Measurements from ENCODE around the gene TTC19. TPM values are rescaled to one million over a fixed set of nuclear protein-coding genes. Genes with fewer than 3 reads are reported as not detected.

TTC19 gene
- total and polyA plus RNA-seq, 2 donors (not counting 3 experiments of a cell fraction or from before 2014, with no cell fraction given): 7.8 to 32.8 TPM

DNA sequence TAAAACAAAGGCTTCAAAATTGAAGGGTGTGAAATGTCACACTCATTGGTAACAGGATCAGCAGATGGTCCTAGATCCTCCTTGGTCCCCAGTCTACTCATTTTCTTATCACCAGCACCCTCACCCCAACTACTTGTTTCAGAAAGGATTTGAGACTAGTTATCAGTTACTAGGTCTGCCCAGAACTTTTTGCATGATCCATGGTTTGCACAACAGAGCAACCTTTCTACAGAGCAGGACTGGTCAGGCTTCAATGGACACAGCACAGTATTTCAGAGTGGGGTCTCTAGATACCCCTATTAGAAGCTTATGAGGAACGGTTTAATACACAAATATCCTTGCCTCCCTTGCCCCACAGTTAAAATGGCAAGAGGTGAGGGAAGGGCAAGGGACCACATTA lies 25.6 kb downstream of the TTC19 start:
- Histone ChIP-seq H3K4me3 (replicated peaks in 1 of 3; ENCODE audit: insufficient read depth in 1 of 3, low read depth in 1 of 3, low read length in 3 of 3) (no peak overlapping the region), H3K36me3 (ENCODE audit: control insufficient read depth in 2 of 2, extremely low read depth in 1 of 2, insufficient read depth in 2 of 2, low read length in 2 of 2) (peaks cover 22 to 45% of the 10 kb centered on the region in 2 experiments), H3K9me3 (replicated peaks; ENCODE audit: control insufficient read depth, insufficient read depth, low read length) (no peaks in the 10 kb centered on the region), H3K27ac (ENCODE audit: insufficient read depth, low read depth, low read length) (no peak overlapping the region), H3K9me1 (replicated peaks; ENCODE audit: control insufficient read depth, extremely low read depth, insufficient read depth, low read length) (no peaks in the 10 kb centered on the region), H3K4me1 (ENCODE audit: control insufficient read depth, extremely low read depth, insufficient read depth, low read length) (peaks cover 24% of the 10 kb centered on the region), H3K4me2 (ENCODE audit: insufficient read depth, low read length) (no peak overlapping the region), H4K20me1 (replicated peaks; ENCODE audit: control insufficient read depth, extremely low read depth, insufficient read depth, low read length) (no peaks in the 10 kb centered on the region), H3K27me3 (ENCODE audit: control insufficient read depth in 2 of 2, insufficient read depth in 2 of 2, low read length in 2 of 2) (no peaks in the 10 kb centered on the region), H3K9ac (replicated peaks; ENCODE audit: extremely low read depth, insufficient read depth, low read length) (no peak overlapping the region), H3K79me2 (ENCODE audit: control insufficient read depth, insufficient read depth, low read length) (peaks cover 35% of the 10 kb centered on the region), H2AFZ (ENCODE audit: low read depth, low read length) (no peak overlapping the region)
- dilution Hi-C loops (cut with MboI; ENCODE audit: extremely low pct_ligation_motif_present, low sequenced_read_pairs) (no loop called here), intact Hi-C loops (cut with micrococcal nuclease) (loop anchor here (10.0 kb wide), 1 partner anchor 260 kb away; no protein-coding TSS in a partner anchor)
- ChIA-PET POLR2A (no interaction called here), CTCF (interaction anchor here (1.9 kb wide), 1 partner anchor 11 kb away, joined by 7 read pairs; no protein-coding TSS in a partner anchor)
- no TSS peak for BruUV-seq (replicated peaks)
- TF ChIP-seq CTCF (IDR thresholded peaks at IDR 0.05; ENCODE audit: extremely low read depth in 1 of 2, insufficient read depth in 1 of 2, low read depth in 1 of 2, low read length in 2 of 2) (no peak), POLR2A (IDR thresholded peaks at IDR 0.05; ENCODE audit: low read depth, low read length) (no peak), JUN (IDR thresholded peaks at IDR 0.05; ENCODE audit: borderline replicate concordance, insufficient read depth, insufficient read length, low read depth) (no peak), POLR2AphosphoS5 (IDR thresholded peaks at IDR 0.05; ENCODE audit: insufficient read depth, low read depth, low read length) (no peak), GATA2 (IDR thresholded peaks at IDR 0.05; ENCODE audit: insufficient read depth, insufficient read length, low read depth, low read length) (no peak), MYC (IDR thresholded peaks at IDR 0.05; ENCODE audit: low read depth, low read length) (no peak), EZH2 (IDR thresholded peaks at IDR 0.05; ENCODE audit: borderline replicate concordance, low read depth, low read length, severe bottlenecking) (no peak), FOS (IDR thresholded peaks at IDR 0.05; ENCODE audit: borderline replicate concordance, insufficient read depth, low read length) (no peak)
- TF ChIP-seq, protein P1, sequence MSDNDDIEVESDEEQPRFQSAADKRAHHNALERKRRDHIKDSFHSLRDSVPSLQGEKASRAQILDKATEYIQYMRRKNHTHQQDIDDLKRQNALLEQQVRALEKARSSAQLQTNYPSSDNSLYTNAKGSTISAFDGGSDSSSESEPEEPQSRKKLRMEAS (IDR thresholded peaks at IDR 0.05; ENCODE audit: insufficient read depth, insufficient read length): no peak
- FAIRE-seq (no peak), DNase-seq (ENCODE audit: low read depth, low spot score) (no peak)

Measured in endothelial cell of umbilical vein (primary cell).